Heart left ventricle (tissue), 13 donors: Measurements from ENCODE around the gene PEX1.

Source experiments
- POLR2A ChIP-seq, 2 donors: fragments of 450-650 bp; IDR thresholded peaks; one replicate each; pipeline ENCODE4 v1.6.1; 2017; ENCODE audit warnings: antibody characterized with exemption in 2 of 2, mild to moderate bottlenecking in 2 of 2, moderate library complexity in 2 of 2
- TF ChIP-seq, protein P1 (sequence below), 12 donors: fragments of 200-600 bp; sonication (generic) in 4 of 12; IDR thresholded peaks; one replicate each; pipeline versions ENCODE4 v1.5.0 to v1.8.0; 2018 to 2022; ENCODE audit warnings: antibody characterized with exemption in 12 of 12, mild to moderate bottlenecking in 5 of 12
- donor health status: ischemic (EF 13 %, LVEDD 7.1; RV severe dilation, severe dysfunction).
- donor health status: DM: no; HTN: yes; CAD: no.
- donor health status: DM: no; HTN: no; CAD: no.
- donor health status: ischemic (EF 25% LVEDD 6.9; RV normal size, moderate dysfunction).
- donor health status: ischemic (EF 25% LVEDD 5.7; RV mildly dilated, moderate dysfunction).
- donor health status: ischemic (EF 35%, LVEDD 5.7; RV mildly dilated, moderate dysfunction).
- donor health status: nonischemic (EF 11% LVEDD 7.7; RV severe dilation, severe dysfunction).
- donor health status: DM: yes; HTN: yes; CAD: no.
- donor health status: PGD.
- donor health status: ischemic (EF 29% LVEDD 5.4; RV normal size, mild dysfunction).
- donor health status: nonischemic (EF 23%, LVEDD 6.1; RV moderate dilation, normal function).

DNA sequence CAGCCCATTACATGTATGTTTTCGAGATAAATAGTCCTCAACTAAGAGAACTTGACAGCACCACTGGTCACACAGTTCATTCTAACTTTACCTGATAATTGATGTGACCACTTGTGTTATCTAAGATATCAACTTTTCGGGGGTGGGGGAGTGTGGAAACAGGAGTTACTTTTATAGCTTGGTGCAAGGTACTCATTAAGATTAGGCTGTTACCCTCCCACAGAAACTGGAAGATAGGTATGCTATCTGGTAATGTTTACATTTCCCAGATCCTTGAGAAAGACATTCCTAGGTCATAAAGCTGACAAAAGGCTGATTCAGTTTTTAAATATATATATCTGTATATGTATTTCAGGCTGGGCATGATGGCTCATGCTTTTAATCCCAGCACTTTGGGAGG is 61.6 kb downstream of the PEX1 start:
- no peak for TF ChIP-seq POLR2A (IDR thresholded peaks at IDR 0.05)
- TF ChIP-seq, protein P1, sequence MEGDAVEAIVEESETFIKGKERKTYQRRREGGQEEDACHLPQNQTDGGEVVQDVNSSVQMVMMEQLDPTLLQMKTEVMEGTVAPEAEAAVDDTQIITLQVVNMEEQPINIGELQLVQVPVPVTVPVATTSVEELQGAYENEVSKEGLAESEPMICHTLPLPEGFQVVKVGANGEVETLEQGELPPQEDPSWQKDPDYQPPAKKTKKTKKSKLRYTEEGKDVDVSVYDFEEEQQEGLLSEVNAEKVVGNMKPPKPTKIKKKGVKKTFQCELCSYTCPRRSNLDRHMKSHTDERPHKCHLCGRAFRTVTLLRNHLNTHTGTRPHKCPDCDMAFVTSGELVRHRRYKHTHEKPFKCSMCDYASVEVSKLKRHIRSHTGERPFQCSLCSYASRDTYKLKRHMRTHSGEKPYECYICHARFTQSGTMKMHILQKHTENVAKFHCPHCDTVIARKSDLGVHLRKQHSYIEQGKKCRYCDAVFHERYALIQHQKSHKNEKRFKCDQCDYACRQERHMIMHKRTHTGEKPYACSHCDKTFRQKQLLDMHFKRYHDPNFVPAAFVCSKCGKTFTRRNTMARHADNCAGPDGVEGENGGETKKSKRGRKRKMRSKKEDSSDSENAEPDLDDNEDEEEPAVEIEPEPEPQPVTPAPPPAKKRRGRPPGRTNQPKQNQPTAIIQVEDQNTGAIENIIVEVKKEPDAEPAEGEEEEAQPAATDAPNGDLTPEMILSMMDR (IDR thresholded peaks at IDR 0.05): no peak
